ENCODE data around the gene ABCA1.

ABCA1 gene

GRCh38 chr9:104915753-104916152 lies 12.2 kb downstream of the ABCA1 start:
- H3K36me3 ChIP-seq (ENCODE audit: insufficient read depth, low read depth, low read length): no peaks in the 10 kb centered on the region
- H3K4me1 ChIP-seq (ENCODE audit: insufficient read depth, low read length): peaks cover 6% of the 10 kb centered on the region; the same call in 1 of the 2 replicates
- no peak overlapping the region for H3K9ac ChIP-seq (ENCODE audit: low read depth, low read length)
- no peaks in the 10 kb centered on the region for H3K27me3 ChIP-seq (ENCODE audit: insufficient read depth, low read length)
- H3K4me3 ChIP-seq (ENCODE audit: low read length): no peak overlapping the region
- H3K27ac ChIP-seq (ENCODE audit: low read length): no peak overlapping the region
- no peaks in the 10 kb centered on the region for H3K9me3 ChIP-seq (ENCODE audit: insufficient read depth, low read depth, low read length)

DNA sequence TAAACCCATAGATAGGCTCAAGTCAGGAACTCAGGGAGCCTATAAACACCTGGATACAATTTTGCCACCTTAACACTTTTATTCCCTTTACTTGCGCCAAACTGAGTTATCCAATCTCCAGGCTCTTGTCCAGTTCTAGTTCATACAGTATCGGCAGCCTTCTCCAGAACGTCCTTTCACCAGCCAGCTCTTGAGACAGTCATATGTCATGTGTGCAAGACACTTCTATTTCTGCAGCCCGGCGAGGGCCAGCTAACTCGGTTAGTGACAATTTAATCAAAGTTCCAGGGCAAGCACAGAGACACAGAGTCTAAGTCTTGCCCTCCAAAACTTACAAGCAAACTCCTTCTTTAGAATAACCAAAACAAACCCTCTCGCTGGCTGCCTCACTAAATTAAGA lies 12.9 kb downstream of the ABCA1 start:
- H3K9ac ChIP-seq (ENCODE audit: low read depth, low read length): no peak overlapping the region
- H3K36me3 ChIP-seq (ENCODE audit: insufficient read depth, low read depth, low read length): no peaks in the 10 kb centered on the region
- H3K4me1 ChIP-seq (ENCODE audit: insufficient read depth, low read length): peaks cover 6% of the 10 kb centered on the region; the same call in 1 of the 2 replicates
- H3K9me3 ChIP-seq (ENCODE audit: insufficient read depth, low read depth, low read length): no peaks in the 10 kb centered on the region
- no peak overlapping the region for H3K4me3 ChIP-seq (ENCODE audit: low read length)
- no peak overlapping the region for H3K27ac ChIP-seq (ENCODE audit: low read length)
- no peaks in the 10 kb centered on the region for H3K27me3 ChIP-seq (ENCODE audit: insufficient read depth, low read length)

DNA sequence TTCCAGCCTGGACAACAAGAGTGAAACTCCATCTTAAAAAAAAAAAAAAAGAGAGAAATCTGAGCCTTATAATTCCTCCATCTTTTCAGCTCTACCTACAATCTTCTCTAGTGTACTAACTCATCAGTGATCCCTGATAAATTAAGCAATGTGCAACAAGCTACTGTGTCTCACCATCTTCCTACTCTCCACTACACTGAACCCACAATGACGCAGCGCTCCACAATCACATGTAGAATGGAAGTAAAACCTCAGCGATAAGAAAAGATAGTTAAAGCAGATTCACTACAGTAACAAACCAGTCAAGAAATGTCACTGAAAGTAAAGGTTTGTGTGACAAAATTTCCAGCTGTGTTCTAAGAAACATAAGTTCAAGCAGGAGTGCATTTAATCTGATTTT lies 13.5 kb downstream of the ABCA1 start:
- Histone ChIP-seq H3K9me3 (ENCODE audit: insufficient read depth, low read depth, low read length) (no peaks in the 10 kb centered on the region), H3K36me3 (ENCODE audit: insufficient read depth, low read depth, low read length) (no peaks in the 10 kb centered on the region), H3K27me3 (ENCODE audit: insufficient read depth, low read length) (no peaks in the 10 kb centered on the region), H3K4me3 (ENCODE audit: low read length) (no peak overlapping the region), H3K27ac (ENCODE audit: low read length) (no peak overlapping the region), H3K4me1 (ENCODE audit: insufficient read depth, low read length) (peaks cover 6% of the 10 kb centered on the region; the same call in 1 of the 2 replicates), H3K9ac (ENCODE audit: low read depth, low read length) (no peak overlapping the region)

DNA sequence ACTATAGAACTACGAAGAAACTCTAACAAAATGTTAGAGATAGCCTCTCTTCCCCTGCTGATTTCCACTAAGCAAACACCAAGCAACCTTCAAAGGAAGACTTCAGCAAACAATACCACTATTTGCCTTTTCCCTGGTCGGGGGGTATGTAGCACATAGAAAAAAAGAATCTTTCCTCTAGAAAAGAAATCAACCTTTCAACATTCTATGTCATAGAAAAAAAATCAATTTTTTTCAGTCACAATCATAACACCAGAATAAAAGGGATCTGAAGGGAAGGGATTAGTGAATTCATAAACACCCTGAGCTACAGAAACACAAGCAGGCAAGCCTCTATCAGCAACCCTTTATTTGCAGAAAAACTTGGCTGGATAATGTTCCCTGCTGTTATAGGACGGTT lies 15.3 kb downstream of the ABCA1 start:
- no peaks in the 10 kb centered on the region for H3K9me3 ChIP-seq (ENCODE audit: insufficient read depth, low read depth, low read length)
- no peak overlapping the region for H3K4me3 ChIP-seq (ENCODE audit: low read length)
- H3K4me1 ChIP-seq (ENCODE audit: insufficient read depth, low read length): peaks cover 6% of the 10 kb centered on the region; the same call in 1 of the 2 replicates
- no peaks in the 10 kb centered on the region for H3K36me3 ChIP-seq (ENCODE audit: insufficient read depth, low read depth, low read length)
- H3K9ac ChIP-seq (ENCODE audit: low read depth, low read length): no peak overlapping the region
- H3K27me3 ChIP-seq (ENCODE audit: insufficient read depth, low read length): no peaks in the 10 kb centered on the region
- H3K27ac ChIP-seq (ENCODE audit: low read length): no peak overlapping the region

DNA sequence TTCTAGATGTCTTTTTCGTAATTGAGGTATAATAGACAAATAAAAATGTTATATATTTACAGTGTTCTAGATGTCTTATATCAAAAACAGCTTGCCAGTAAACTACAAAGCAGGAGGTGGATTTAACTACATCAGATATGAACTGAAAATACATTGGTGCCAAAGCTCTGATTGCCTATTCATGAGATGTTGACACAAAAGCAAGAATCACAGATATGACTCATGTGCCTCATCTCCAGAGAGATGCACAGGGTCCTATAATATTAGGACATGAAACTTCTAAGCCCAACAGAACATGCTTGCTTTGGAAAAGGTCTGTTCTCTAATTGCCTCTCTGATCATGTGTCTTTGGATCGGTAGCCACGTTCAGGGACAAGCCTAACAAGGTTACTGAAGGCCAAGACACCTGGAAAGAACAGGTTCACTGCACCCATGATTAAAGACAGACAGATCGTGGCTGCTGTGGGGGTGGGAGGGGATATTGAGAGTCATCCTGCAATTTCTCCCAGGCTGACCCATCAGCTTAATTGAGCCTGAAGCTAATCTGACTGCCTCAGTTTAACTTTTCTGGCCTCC lies 16.8 kb downstream of the ABCA1 start:
- Histone ChIP-seq H3K27ac (ENCODE audit: low read length) (no peak overlapping the region), H3K9ac (ENCODE audit: low read depth, low read length) (no peak overlapping the region), H3K27me3 (ENCODE audit: insufficient read depth, low read length) (no peaks in the 10 kb centered on the region), H3K4me1 (ENCODE audit: insufficient read depth, low read length) (peaks cover 6% of the 10 kb centered on the region; the same call in 1 of the 2 replicates), H3K4me3 (ENCODE audit: low read length) (no peak overlapping the region), H3K36me3 (ENCODE audit: insufficient read depth, low read depth, low read length) (no peaks in the 10 kb centered on the region), H3K9me3 (ENCODE audit: insufficient read depth, low read depth, low read length) (no peaks in the 10 kb centered on the region)

- no peak overlapping the region for H3K27ac ChIP-seq (ENCODE audit: low read length)
- peaks cover 5% of the 10 kb centered on the region for H3K4me1 ChIP-seq (ENCODE audit: insufficient read depth, low read length)
- H3K9ac ChIP-seq (ENCODE audit: low read depth, low read length): no peak overlapping the region
- no peaks in the 10 kb centered on the region for H3K9me3 ChIP-seq (ENCODE audit: insufficient read depth, low read depth, low read length)
- H3K27me3 ChIP-seq (ENCODE audit: insufficient read depth, low read length): no peaks in the 10 kb centered on the region
- no peaks in the 10 kb centered on the region for H3K36me3 ChIP-seq (ENCODE audit: insufficient read depth, low read depth, low read length)
- H3K4me3 ChIP-seq (ENCODE audit: low read length): no peak overlapping the region
Observed at GRCh38 chr9:104907278-104907951, 20.5 kb downstream of the ABCA1 start.

DNA sequence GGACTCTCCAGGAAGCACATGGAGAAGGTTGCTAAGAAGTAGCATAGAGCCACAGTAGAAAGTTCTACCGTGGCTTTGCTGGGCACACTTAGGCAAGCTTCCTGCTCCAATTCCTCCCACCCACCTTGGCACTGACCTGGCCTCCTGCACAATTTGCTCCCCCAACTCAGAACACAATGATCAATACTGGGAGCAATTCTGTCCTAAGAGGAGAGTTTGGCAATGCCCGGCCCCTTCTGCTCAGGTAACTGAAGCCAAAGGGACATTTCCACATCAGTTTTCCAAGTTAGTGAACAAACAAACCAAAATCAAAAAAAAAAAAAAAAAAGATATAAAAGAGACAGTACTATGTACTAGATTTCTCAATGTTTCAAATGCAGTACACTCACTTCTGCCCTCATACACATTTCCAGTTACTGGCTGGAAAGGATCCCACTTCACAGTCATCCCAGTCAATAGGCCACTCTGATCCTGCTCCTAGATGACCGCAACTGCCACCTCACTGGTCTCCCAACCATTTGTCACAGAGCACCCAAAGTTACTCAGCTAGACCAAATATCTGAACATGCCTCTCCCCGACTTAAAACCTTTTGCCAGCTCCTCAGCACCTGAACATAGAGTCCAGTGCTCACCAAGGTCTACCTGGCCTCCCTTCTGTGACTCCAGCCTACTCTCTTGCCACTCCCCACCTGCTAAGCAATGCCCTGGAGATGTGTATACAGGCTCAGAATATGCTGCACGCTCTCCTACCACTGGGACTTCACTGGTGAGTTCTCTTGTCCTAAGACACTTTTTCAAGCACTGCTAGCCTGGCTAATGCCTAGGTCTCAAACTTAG lies 21.3 kb downstream of the ABCA1 start:
- Histone ChIP-seq H3K4me3 (ENCODE audit: low read length) (no peak overlapping the region), H3K9me3 (ENCODE audit: insufficient read depth, low read depth, low read length) (no peaks in the 10 kb centered on the region), H3K27ac (ENCODE audit: low read length) (no peak overlapping the region), H3K27me3 (ENCODE audit: insufficient read depth, low read length) (no peaks in the 10 kb centered on the region), H3K36me3 (ENCODE audit: insufficient read depth, low read depth, low read length) (no peaks in the 10 kb centered on the region), H3K4me1 (ENCODE audit: insufficient read depth, low read length) (peaks cover 5% of the 10 kb centered on the region), H3K9ac (ENCODE audit: low read depth, low read length) (no peak overlapping the region)

GRCh38 chr9:104905931-104906330 lies 22.0 kb downstream of the ABCA1 start:
- no peaks in the 10 kb centered on the region for H3K9me3 ChIP-seq (ENCODE audit: insufficient read depth, low read depth, low read length)
- no peak overlapping the region for H3K9ac ChIP-seq (ENCODE audit: low read depth, low read length)

DNA sequence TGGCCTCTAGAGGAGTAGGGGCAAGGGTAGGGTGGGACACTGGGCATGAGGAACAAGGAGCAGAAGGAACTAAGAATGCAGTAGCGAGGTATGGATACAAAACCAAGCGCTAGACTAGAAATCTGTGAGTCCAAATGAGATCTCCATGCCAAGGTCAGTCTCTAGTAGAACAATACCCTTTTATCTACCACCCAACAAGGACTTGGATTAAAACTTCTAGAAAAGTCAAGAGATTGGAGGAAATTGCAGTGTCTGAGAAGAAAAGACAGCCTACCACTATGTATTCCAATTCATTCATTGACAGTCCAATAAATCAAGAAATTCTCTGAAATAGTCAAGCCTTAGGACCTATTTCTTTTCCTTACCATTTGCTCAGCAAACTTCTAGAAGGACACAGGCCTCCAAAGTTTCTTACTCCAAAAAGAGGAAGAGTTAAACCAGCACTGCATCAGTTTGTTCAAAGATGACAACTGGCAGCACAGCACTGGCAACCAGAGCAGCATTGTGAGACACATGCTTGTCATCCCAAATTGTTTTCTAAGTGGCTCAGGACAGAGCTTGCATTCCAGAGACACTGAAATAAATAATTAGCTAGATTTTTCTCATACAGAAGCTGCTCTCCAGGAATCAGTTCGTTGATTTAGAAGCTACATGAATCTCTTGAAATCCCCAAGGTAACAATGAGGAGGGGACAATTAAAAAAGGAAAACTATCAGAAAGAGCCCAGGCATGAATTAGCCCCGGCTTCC lies 22.6 kb downstream of the ABCA1 start:
- H3K4me1 ChIP-seq (ENCODE audit: insufficient read depth, low read length): peaks cover 5% of the 10 kb centered on the region
- no peak overlapping the region for H3K4me3 ChIP-seq (ENCODE audit: low read length)
- H3K27me3 ChIP-seq (ENCODE audit: insufficient read depth, low read length): no peaks in the 10 kb centered on the region
- H3K27ac ChIP-seq (ENCODE audit: low read length): no peak overlapping the region
- H3K36me3 ChIP-seq (ENCODE audit: insufficient read depth, low read depth, low read length): peaks cover 6% of the 10 kb centered on the region; the same call in 1 of the 2 replicates
- no peaks in the 10 kb centered on the region for H3K9me3 ChIP-seq (ENCODE audit: insufficient read depth, low read depth, low read length)
- H3K9ac ChIP-seq (ENCODE audit: low read depth, low read length): no peak overlapping the region

More at GRCh38 chr9:104905931-104906330, 22.0 kb downstream of the ABCA1 start:
- no peak overlapping the region for H3K27ac ChIP-seq (ENCODE audit: low read length)
- peaks cover 5% of the 10 kb centered on the region for H3K4me1 ChIP-seq (ENCODE audit: insufficient read depth, low read length)
- H3K27me3 ChIP-seq (ENCODE audit: insufficient read depth, low read length): no peaks in the 10 kb centered on the region
- peaks cover 6% of the 10 kb centered on the region; the same call in 1 of the 2 replicates for H3K36me3 ChIP-seq (ENCODE audit: insufficient read depth, low read depth, low read length)
- H3K4me3 ChIP-seq (ENCODE audit: low read length): no peak overlapping the region

DNA sequence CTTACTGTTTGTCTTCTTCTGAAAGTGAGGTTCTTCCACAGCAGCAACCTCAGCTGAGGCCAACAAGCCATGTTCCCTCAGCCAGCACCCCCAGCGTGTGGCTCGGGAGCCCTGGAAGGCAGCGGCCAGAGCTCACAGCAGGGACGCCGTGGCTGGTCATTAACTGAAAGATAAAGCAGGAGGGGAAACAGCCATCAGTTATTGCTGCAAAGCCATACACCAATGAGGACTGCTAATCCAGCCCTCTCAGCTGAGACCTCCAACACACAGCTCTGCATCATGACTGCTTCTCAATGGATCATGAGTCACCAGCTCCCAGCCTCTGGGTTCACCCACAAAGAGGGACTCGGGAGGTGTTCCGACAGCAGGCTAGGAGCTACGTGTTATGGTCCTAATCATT lies 24.3 kb downstream of the ABCA1 start:
- no peak overlapping the region for H3K4me3 ChIP-seq (ENCODE audit: low read length)
- peaks cover 5% of the 10 kb centered on the region for H3K4me1 ChIP-seq (ENCODE audit: insufficient read depth, low read length)
- no peaks in the 10 kb centered on the region for H3K9me3 ChIP-seq (ENCODE audit: insufficient read depth, low read depth, low read length)
- H3K27me3 ChIP-seq (ENCODE audit: insufficient read depth, low read length): no peaks in the 10 kb centered on the region
- H3K9ac ChIP-seq (ENCODE audit: low read depth, low read length): no peak overlapping the region
- peaks cover 6% of the 10 kb centered on the region; the same call in 1 of the 2 replicates for H3K36me3 ChIP-seq (ENCODE audit: insufficient read depth, low read depth, low read length)
- H3K27ac ChIP-seq (ENCODE audit: low read length): no peak overlapping the region

DNA sequence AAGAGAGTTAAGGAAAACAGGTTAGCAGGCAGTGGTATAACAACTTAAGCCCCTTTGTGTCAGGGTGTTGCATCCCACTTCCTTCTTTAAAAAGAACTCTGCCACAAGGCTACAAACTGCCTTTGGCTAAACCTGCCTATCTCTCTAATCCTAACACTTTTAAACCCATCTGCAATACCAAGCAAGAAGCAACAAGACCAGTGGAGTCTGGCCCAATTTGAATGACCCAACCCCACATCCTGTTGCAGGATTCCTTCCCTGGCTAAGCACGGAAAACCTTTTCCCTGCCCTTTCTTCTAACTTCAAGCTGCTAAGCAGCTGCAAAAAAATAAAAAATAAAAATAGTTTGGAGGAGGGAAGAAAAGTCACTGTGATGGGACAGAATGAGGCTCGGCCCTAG lies 27.1 kb downstream of the ABCA1 start:
- peaks cover 5% of the 10 kb centered on the region for H3K4me1 ChIP-seq (ENCODE audit: insufficient read depth, low read length)
- no peak overlapping the region for H3K4me3 ChIP-seq (ENCODE audit: low read length)
- H3K36me3 ChIP-seq (ENCODE audit: insufficient read depth, low read depth, low read length): peaks cover 6% of the 10 kb centered on the region; the same call in 1 of the 2 replicates
- no peak overlapping the region for H3K9ac ChIP-seq (ENCODE audit: low read depth, low read length)
- no peaks in the 10 kb centered on the region for H3K27me3 ChIP-seq (ENCODE audit: insufficient read depth, low read length)
- H3K9me3 ChIP-seq (ENCODE audit: insufficient read depth, low read depth, low read length): no peaks in the 10 kb centered on the region
- H3K27ac ChIP-seq (ENCODE audit: low read length): no peak overlapping the region

Data from iPS-20b (cell line).